Aorta (tissue), 5 donors: Measurements from ENCODE around the gene CLCC1. TPM values are rescaled to one million over a fixed set of nuclear protein-coding genes. Genes with fewer than 3 reads are reported as not detected.
A peak's percentile ranks its signal among the peaks of the same experiment; 100 is the strongest.

Source experiments
- ATAC-seq: fragments of 200-7000 bp; cut with Tn5 transposase; one replicate; pipeline ENCODE4 v1.9.1; 2022; ENCODE audit warnings: moderate library complexity; ENCODE audit not compliant: low FRiP score
- DNase-seq, 2 donors: peaks; one replicate each; pipeline ENCODE4 v3.0.0-alpha.2; 2020
- H3K27ac ChIP-seq, 2 donors: one replicate each; pipeline ENCODE4 v1.5.1; 2013; ENCODE audit warnings: low read length in 2 of 2, mild to moderate bottlenecking in 2 of 2, moderate library complexity in 2 of 2, control low read depth in 1 of 2, inconsistent platforms in 1 of 2, low read depth in 1 of 2
- H3K27me3 ChIP-seq, 2 donors: one replicate each; pipeline ENCODE4 v1.6.1; 2013; ENCODE audit warnings: control low read depth in 1 of 2, low read length in 1 of 2, mild to moderate bottlenecking in 1 of 2, moderate library complexity in 1 of 2; ENCODE audit not compliant: insufficient read depth in 2 of 2, control insufficient read depth in 1 of 2
- H3K36me3 ChIP-seq, 2 donors: one replicate each; pipeline ENCODE4 v1.6.1; 2013; ENCODE audit warnings: control low read depth in 1 of 2, low read length in 1 of 2, mild to moderate bottlenecking in 1 of 2; ENCODE audit not compliant: insufficient read depth in 2 of 2, control insufficient read depth in 1 of 2
- H3K4me1 ChIP-seq, 2 donors: one replicate each; pipeline ENCODE4 v1.6.1; 2013; ENCODE audit warnings: low read length in 2 of 2, control low read depth in 1 of 2, mild to moderate bottlenecking in 1 of 2, moderate library complexity in 1 of 2; ENCODE audit not compliant: insufficient read depth in 2 of 2, control insufficient read depth in 1 of 2
- H3K4me3 ChIP-seq, 2 donors: one replicate each; pipeline ENCODE4 v1.5.1; 2013; ENCODE audit warnings: low read length in 2 of 2, control low read depth in 1 of 2, mild to moderate bottlenecking in 1 of 2
- H3K9me3 ChIP-seq: one replicate; pipeline ENCODE4 v1.6.1; 2013; ENCODE audit warnings: mild to moderate bottlenecking, low read length; ENCODE audit not compliant: control insufficient read depth
- whole genome bisulfite sequencing, 2 donors: extraction: QIAGEN DNeasy Blood & Tissue Kit; methylation state at CpG; one replicate each; pipeline ENCODE4 v1.1.7; 2013; 5-methylcytosine and 5-hydroxymethylcytosine counted together
- intact Hi-C, 2 donors: fragments of 100-400 bp; cut with DNase I; formaldehyde crosslinking; loops; one replicate each; pipeline versions ENCODE4 v1.14.2 to v1.15.0; 2022
- polyA plus RNA-seq, 2 donors: library from polyadenylated mRNA; stranded (reverse); fragments of 200-250 nt; gene quantifications; one replicate each; pipeline ENCODE4 v1.2.3, GENCODE V29; 2013
- total RNA-seq, 2 donors: library from RNA; stranded (reverse); fragmentation: NEBNext Ultra II Directional; extraction: Animal tissue kit (Norgen Biotek cat#: 25700); gene quantifications; one replicate each; pipeline ENCODE4 v1.2.1, GENCODE V29; 2021
- donor health status: healthy with polysubstance abuse.
- donor health status: Bipolar disorder and iron deficiency.
- donor health status: DM: no; HTN: no; CAD: no.
- donor health status: DM: no; HTN: no; CAD: no.
- donor health status: DM: yes; HTN: yes; CAD: no.

Gene CLCC1
- total and polyA plus RNA-seq, 4 donors, result 10.3 to 36.8 (median 24.9) TPM

DNA sequence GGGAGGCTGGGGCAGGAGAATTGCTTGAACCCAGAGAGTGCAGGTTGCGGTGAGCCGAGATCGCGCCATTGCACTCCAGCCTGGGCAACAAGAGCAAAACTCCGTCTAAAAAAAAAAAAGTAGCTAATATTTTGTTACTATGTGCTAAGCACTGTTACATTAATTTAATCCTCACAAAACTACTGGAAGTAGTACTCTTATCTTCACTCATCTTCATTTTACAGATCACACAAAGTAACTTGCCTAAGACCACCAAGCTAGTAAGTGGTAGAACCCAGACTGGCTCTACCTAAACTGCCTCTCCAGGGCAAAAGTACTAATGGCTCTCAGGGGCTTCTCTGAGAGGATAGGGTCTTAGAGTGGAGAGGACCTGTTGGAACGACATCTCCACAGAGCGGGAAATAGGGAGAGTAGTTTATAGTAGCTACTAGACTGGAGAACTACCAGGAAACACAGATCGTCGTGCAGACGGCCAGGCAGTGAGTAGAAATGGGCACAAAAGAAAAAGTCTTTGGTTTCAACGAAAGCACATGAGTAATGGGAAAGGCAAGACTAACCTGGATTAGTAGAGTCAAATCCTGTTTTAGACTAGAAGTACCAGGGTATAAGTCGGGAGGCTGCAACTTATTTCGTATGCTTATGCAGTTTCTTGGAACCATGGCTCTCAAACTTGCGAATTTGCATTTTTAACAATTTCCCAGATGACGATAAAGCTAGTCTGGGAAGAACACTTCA is 1.4 kb downstream of the CLCC1 start:
- H3K4me1 ChIP-seq, result peaks cover 0 to 7% of the 10 kb centered on the region in 2 donors

DNA sequence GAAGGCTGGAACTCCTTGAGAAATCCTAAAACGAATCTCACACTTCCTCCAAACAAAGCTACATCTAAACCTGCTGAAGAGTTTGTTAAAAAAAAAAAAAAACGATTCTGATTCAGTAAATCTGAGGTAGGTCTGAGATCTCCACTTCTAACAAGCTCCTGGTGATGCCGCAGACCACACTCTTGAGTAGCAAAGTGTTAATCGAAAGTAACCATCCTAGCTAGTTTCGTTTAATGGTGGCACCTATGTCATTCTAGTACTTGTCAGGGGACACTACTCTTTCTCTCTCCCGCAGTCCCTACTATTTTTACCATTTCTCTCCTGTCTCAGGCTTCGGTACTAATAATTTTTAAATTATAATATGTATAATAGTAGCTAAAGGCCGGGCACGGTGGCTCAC is 2.1 kb downstream of the CLCC1 start:
- intact Hi-C loops, result loop anchor here in 1 of 2 donors (10.0 kb wide), 1 partner anchor 154 kb away; the partner anchor contains the start of gene ELAPOR1
- Histone ChIP-seq H3K9me3 (no peaks in the 10 kb centered on the region), H3K27ac (no peak overlapping the region), H3K4me1 (peaks cover 0 to 7% of the 10 kb centered on the region in 2 donors), H3K4me3 (no peak overlapping the region), H3K36me3 (peaks cover 0 to 2% of the 10 kb centered on the region in 2 donors), H3K27me3 (no peaks in the 10 kb centered on the region)
- WGBS, 2 donors, result 89 to 92% methylated on average over 9 of the region's 9 CpGs
- DNase-seq (no peak), ATAC-seq (no peak)

More for the DNA sequence above, 1.4 kb downstream of the CLCC1 start:
- Histone ChIP-seq H3K27ac (no peak overlapping the region), H3K27me3 (no peaks in the 10 kb centered on the region), H3K36me3 (peaks cover 0 to 2% of the 10 kb centered on the region in 2 donors), H3K4me3 (peak overlapping the region; percentile 66 to 86), H3K9me3 (no peaks in the 10 kb centered on the region)
- 84 to 88% methylated on average over 15 of the region's 15 CpGs for whole genome bisulfite sequencing, 2 donors
- intact Hi-C loops, result loop anchor here in 1 of 2 donors (10.0 kb wide), 1 partner anchor 153 kb away; the partner anchor contains the start of gene ELAPOR1
- ATAC-seq (no peak), DNase-seq (no peak)

DNA sequence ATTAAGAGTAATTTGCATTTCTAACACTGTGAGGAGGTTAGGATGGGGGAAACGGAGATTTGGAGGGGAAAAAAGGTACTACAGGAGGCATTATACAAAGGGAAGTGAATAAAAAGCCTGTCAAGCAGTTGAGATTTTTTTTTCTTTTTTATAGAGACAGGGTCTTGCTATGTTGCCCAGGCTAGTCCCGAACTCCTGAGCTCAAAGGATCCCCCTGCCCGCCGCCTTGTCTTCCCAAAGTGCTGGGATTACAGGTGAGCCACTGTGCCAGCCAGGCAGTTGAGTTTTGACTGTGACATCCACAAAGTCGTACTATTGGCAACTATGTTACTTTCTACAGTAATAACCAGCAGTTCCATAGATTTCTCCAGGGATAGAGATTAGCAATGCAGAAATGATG is 2.6 kb downstream of the CLCC1 start:
- 93 to 95% methylated on average over 5 of the region's 5 CpGs for WGBS, 2 donors
- peaks cover 0 to 7% of the 10 kb centered on the region in 2 donors for H3K4me1 ChIP-seq
- intact Hi-C loops, result loop anchor here in 1 of 2 donors (10.0 kb wide), 1 partner anchor 154 kb away; the partner anchor contains the start of gene ELAPOR1
- DNase-seq (no peak), ATAC-seq (no peak)
- no peaks in the 10 kb centered on the region for H3K27me3 ChIP-seq
- no peaks in the 10 kb centered on the region for H3K9me3 ChIP-seq
- no peak overlapping the region for H3K4me3 ChIP-seq
- H3K27ac ChIP-seq, result no peak overlapping the region
- H3K36me3 ChIP-seq, result peaks cover 0 to 2% of the 10 kb centered on the region in 2 donors

DNA sequence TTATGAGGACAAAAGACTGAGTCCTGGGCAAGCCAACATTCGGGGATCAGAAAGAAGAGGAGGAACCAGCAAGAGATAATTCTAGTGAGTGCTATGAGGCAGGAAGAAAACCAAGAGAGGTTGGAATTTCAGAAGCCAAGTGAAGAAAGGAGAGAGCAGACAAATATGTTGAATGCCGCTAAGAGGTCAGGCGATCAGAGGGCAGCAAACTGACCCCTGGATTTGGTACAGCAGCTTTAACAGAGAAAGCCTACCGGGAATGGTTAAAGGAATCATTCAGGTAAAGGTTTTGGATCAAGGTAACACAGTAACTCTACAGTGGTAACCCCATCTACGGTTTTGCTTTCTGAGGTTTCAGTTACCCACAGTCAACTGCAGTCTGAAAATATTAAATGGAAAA is 5.4 kb downstream of the CLCC1 start:
- 93 to 97% methylated on average over 5 of the region's 5 CpGs for WGBS, 2 donors
- no peak for DNase-seq
- H3K4me3 ChIP-seq, result no peak overlapping the region
- H3K4me1 ChIP-seq, result peaks cover 5% of the 10 kb centered on the region in 2 donors
- H3K27me3 ChIP-seq, result no peaks in the 10 kb centered on the region
- H3K27ac ChIP-seq, result no peak overlapping the region
- intact Hi-C loops, result no loop called here
- no peaks in the 10 kb centered on the region for H3K9me3 ChIP-seq
- peaks cover 0 to 2% of the 10 kb centered on the region in 2 donors for H3K36me3 ChIP-seq
- no peak for ATAC-seq

DNA sequence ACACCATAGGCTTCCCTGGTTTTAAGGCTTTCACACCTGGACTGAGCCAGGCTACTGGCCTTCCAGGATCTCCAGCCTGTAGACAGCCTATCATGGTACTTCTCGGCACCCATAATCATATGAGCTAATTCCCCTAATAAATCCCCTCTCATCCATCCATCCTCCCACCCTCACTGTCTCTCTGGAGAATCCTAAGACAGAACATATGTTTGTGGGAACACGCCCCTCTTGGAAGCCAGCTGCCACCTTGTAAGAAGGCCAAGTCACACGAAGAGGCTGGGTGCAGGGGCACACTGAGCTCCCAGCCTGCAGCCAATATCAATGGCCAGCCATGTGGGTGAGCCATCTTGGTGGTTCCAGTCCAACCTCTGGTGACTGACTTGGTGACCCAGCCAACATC is 7.4 kb downstream of the CLCC1 start:
- Histone ChIP-seq H3K36me3 (peaks cover 0 to 2% of the 10 kb centered on the region in 2 donors), H3K4me3 (no peak overlapping the region), H3K27me3 (no peaks in the 10 kb centered on the region), H3K27ac (no peak overlapping the region), H3K4me1 (peaks cover 1 to 5% of the 10 kb centered on the region in 2 donors), H3K9me3 (no peaks in the 10 kb centered on the region)
- WGBS, 2 donors, result 74 to 78% methylated on average over 3 of the region's 3 CpGs
- intact Hi-C loops, result no loop called here
- DNase-seq (no peak), ATAC-seq (no peak)

DNA sequence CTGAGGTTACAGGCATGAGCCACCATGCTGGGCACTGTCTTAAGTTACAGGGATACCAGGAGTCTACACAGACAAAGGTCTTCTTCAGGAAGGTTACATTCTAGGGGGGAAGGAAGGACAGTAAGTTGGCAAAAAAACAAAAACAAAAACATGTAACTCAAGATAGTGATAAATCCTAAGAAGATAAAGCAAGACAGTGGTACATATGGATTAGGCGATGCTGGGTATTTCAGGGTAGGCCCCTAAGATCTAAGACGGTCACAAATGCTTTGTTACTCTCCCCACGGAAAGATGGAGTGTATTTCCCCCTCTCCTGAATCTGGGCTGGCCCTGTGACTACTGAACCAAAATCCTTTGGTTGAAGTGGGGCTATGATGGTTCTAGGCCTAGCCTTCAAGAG is 8.2 kb downstream of the CLCC1 start:
- ATAC-seq (no peak), DNase-seq (no peak)
- H3K4me3 ChIP-seq, result no peak overlapping the region
- no peaks in the 10 kb centered on the region for H3K9me3 ChIP-seq
- 90 to 95% methylated on average over 3 of the region's 3 CpGs for WGBS, 2 donors
- H3K4me1 ChIP-seq, result peaks cover 1 to 5% of the 10 kb centered on the region in 2 donors
- H3K27me3 ChIP-seq, result no peaks in the 10 kb centered on the region
- intact Hi-C loops, result no loop called here
- H3K27ac ChIP-seq, result no peak overlapping the region
- H3K36me3 ChIP-seq, result peaks cover 0 to 2% of the 10 kb centered on the region in 2 donors

DNA sequence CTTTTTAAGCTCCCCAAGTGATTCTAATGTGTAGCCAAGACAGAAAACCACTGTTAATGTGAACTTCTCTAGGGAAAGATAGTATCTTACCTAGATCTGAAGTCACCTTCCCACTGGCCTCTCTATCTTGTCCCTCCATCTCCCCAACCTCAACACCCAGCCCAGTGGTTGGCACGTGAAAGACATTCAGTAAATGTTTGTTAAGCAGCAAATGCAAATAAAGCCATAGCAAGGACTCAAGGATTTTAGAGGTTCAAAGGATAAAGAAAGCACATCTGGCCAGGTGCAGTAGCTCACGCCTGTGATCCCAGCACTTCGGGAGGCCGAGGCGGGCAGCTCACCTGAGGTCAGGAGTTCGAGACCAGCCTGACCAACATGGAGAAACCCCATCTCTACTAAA is 9.8 kb downstream of the CLCC1 start:
- H3K4me1 ChIP-seq, result peaks cover 0 to 8% of the 10 kb centered on the region in 2 donors
- intact Hi-C loops, result no loop called here
- H3K27ac ChIP-seq, result no peak overlapping the region
- no peaks in the 10 kb centered on the region for H3K9me3 ChIP-seq
- no peak overlapping the region for H3K4me3 ChIP-seq
- ATAC-seq (no peak), DNase-seq (no peak)
- WGBS, 2 donors, result 84 to 94% methylated on average over 6 of the region's 6 CpGs
- H3K27me3 ChIP-seq, result no peaks in the 10 kb centered on the region
- no peaks in the 10 kb centered on the region for H3K36me3 ChIP-seq

DNA sequence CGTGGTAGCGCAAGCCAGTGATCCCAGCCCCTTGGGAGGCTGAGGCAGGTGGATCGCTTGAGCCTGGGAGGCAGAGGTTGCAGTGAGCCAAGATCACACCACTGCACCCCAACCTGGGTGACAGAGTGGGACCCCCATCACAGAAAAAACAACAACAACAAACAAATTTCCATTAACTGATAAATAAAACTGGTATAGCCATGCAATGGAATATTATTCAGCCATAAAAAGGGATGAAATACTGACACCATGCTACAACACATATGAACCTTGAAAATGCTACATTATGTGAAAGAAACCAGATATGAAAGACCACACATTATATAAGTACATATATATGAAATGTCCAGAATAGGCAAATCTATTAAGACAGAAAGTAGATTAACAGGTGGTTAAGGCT is 12.0 kb downstream of the CLCC1 start:
- intact Hi-C loops, result no loop called here
- ATAC-seq, result no peak
- H3K4me3 ChIP-seq, result no peak overlapping the region

DNA sequence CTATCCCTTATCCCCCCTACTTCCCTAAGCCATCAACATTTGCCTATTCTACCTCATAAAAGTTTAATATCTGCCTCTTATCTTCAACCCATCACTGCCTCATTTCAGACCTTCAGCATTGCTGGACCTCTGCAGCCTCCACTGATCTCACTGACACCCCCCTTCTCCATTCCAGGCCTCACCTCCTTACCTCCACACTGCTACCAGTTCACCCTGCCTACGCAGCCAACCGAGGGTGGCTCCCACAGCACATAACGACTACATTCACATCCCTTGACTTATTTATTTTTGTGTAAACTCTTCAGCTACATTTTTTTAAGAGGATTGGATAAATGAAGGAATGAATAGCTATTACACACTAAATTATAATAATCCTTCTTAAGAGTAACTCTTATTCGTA is 14.2 kb downstream of the CLCC1 start:
- WGBS, 2 donors, result 83 to 84% methylated on average over 4 of the region's 4 CpGs
- Histone ChIP-seq H3K4me3 (no peak overlapping the region), H3K4me1 (peaks cover 0 to 8% of the 10 kb centered on the region in 2 donors), H3K36me3 (peaks cover 2 to 4% of the 10 kb centered on the region in 2 donors), H3K9me3 (no peaks in the 10 kb centered on the region), H3K27ac (no peak overlapping the region), H3K27me3 (no peaks in the 10 kb centered on the region)
- ATAC-seq (no peak), DNase-seq (no peak)
- intact Hi-C loops, result no loop called here

More for the DNA sequence above, 12.0 kb downstream of the CLCC1 start:
- Histone ChIP-seq H3K27me3 (no peaks in the 10 kb centered on the region), H3K36me3 (no peaks in the 10 kb centered on the region), H3K27ac (no peak overlapping the region), H3K4me1 (peaks cover 0 to 8% of the 10 kb centered on the region in 2 donors), H3K9me3 (no peaks in the 10 kb centered on the region)
- WGBS, 2 donors, result 98 to 99% methylated on average over 3 of the region's 3 CpGs
- DNase-seq, result no peak
